H54 (cell line): ENCODE data around the gene NALCN.

Experiments used
- DNase-seq: peaks from one replicate; pipeline ENCODE4 v3.0.0; 2011; ENCODE audit warnings: low spot score, mixed read lengths; ENCODE audit not compliant: insufficient read length
- FAIRE-seq: peaks from 3 replicates; lab custom pipeline; 2011; peaks lifted over from hg19 to GRCh38; lab: Jason Lieb, UNC
- POLR2A ChIP-seq: IDR thresholded peaks from 2 replicates; pipeline ENCODE4 v1.6.1; 2011; ENCODE audit warnings: low read depth, mild to moderate bottlenecking, low read length

Gene NALCN

GRCh38 chr13:101115762-101116171 lies 300.5 kb downstream of the NALCN start:
- TF ChIP-seq POLR2A, result no peak
- DNase-seq (no peak), FAIRE-seq (peak; percentile 96)

- FAIRE-seq (peak; percentile 83), DNase-seq (no peak)
- no peak for TF ChIP-seq POLR2A
Observed at GRCh38 chr13:101111894-101112293, 304.4 kb downstream of the NALCN start.

- no peak for TF ChIP-seq POLR2A
- no peak for FAIRE-seq
- DNase-seq, result no peak
Observed at GRCh38 chr13:101109005-101109404, 307.3 kb downstream of the NALCN start.

GRCh38 chr13:101098873-101099272 lies 317.4 kb downstream of the NALCN start:
- no peak for TF ChIP-seq POLR2A
- DNase-seq, result no peak

GRCh38 chr13:101092985-101093384 lies 323.3 kb downstream of the NALCN start:
- DNase-seq, result no peak
- FAIRE-seq, result peak; percentile 57
- TF ChIP-seq POLR2A, result no peak

More at GRCh38 chr13:101098873-101099272, 317.4 kb downstream of the NALCN start:
- FAIRE-seq, result peak; percentile 53

GRCh38 chr13:101090287-101090686 lies 326.0 kb downstream of the NALCN start:
- FAIRE-seq (no peak), DNase-seq (no peak)
- no peak for TF ChIP-seq POLR2A

GRCh38 chr13:101085551-101085950 lies 330.8 kb downstream of the NALCN start:
- FAIRE-seq, result no peak
- no peak for TF ChIP-seq POLR2A
- no peak for DNase-seq

GRCh38 chr13:101082441-101082840 lies 333.9 kb downstream of the NALCN start:
- no peak for DNase-seq
- no peak for FAIRE-seq
- TF ChIP-seq POLR2A, result no peak

GRCh38 chr13:101080616-101081015 lies 335.7 kb downstream of the NALCN start:
- FAIRE-seq (no peak), DNase-seq (no peak)
- no peak for TF ChIP-seq POLR2A

- DNase-seq (no peak), FAIRE-seq (no peak)
- no peak for TF ChIP-seq POLR2A
Observed at GRCh38 chr13:101065329-101065728, 351.0 kb downstream of the NALCN start.

GRCh38 chr13:101059793-101060192 lies 356.5 kb downstream of the NALCN start:
- no peak for DNase-seq
- TF ChIP-seq POLR2A, result no peak
- FAIRE-seq, result no peak

GRCh38 chr13:101058841-101059240 lies 357.5 kb downstream of the NALCN start:
- DNase-seq, result no peak
- no peak for TF ChIP-seq POLR2A
- FAIRE-seq, result no peak

GRCh38 chr13:101053301-101054093 lies 362.8 kb downstream of the NALCN start:
- TF ChIP-seq POLR2A, result no peak
- DNase-seq, result no peak
- FAIRE-seq, result peak; percentile 41

- no peak for TF ChIP-seq POLR2A
- peak; percentile 76 for FAIRE-seq
- DNase-seq, result no peak
Observed at GRCh38 chr13:101049166-101049850, 367.0 kb downstream of the NALCN start.
